ENCODE data around the gene COP1.

Gene COP1

DNA sequence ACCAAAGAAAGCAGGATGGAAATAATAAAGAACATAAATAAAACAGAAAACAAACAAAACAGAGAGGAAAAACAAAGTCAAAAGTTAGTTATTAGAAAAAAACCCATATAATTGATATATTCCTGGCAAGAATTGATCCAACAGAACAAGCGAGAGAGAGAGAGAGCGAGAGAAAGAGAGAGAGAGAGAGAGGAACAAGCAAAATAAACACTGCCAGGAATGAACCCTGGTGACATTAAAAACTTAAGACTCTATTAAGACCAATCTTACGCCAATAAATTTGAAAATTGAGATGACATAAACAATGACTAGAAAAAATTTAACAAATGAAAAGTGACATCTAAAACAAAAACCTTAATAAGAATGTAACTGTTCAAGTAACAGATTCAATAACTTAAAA is 64.1 kb downstream of the COP1 start:
- H3K4me3 ChIP-seq (ENCODE audit: low read depth, low read length) = no peak overlapping the region
- no peak for DNase-seq (ENCODE audit: low read depth)
- TF ChIP-seq, protein P1, sequence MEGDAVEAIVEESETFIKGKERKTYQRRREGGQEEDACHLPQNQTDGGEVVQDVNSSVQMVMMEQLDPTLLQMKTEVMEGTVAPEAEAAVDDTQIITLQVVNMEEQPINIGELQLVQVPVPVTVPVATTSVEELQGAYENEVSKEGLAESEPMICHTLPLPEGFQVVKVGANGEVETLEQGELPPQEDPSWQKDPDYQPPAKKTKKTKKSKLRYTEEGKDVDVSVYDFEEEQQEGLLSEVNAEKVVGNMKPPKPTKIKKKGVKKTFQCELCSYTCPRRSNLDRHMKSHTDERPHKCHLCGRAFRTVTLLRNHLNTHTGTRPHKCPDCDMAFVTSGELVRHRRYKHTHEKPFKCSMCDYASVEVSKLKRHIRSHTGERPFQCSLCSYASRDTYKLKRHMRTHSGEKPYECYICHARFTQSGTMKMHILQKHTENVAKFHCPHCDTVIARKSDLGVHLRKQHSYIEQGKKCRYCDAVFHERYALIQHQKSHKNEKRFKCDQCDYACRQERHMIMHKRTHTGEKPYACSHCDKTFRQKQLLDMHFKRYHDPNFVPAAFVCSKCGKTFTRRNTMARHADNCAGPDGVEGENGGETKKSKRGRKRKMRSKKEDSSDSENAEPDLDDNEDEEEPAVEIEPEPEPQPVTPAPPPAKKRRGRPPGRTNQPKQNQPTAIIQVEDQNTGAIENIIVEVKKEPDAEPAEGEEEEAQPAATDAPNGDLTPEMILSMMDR (IDR thresholded peaks at IDR 0.05; ENCODE audit: insufficient read depth, low read depth, low read length, missing control alignments) = no peak

DNA sequence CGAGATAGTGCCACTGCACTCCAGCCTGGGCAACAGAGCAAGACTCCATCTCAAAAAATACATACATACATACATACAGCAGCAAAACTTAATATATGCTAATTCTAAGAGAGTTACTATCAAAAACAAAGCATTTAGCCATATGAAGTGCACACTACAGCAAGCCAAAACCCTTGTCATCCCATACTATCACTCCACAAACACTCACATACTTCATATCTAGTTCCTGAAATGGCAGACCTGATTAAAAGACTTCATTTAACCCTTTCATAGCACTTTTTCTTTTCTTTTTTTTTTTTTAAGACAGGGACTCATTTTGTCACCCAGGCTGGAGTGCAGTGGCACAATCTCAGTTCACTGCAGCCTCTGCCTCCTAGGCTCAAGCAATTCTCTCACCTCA is 65.6 kb downstream of the COP1 start:
- TF ChIP-seq, protein P1 (IDR thresholded peaks at IDR 0.05; ENCODE audit: insufficient read depth, low read depth, low read length, missing control alignments) = no peak
- no peak for DNase-seq (ENCODE audit: low read depth)
- no peak overlapping the region for H3K4me3 ChIP-seq (ENCODE audit: low read depth, low read length)

DNA sequence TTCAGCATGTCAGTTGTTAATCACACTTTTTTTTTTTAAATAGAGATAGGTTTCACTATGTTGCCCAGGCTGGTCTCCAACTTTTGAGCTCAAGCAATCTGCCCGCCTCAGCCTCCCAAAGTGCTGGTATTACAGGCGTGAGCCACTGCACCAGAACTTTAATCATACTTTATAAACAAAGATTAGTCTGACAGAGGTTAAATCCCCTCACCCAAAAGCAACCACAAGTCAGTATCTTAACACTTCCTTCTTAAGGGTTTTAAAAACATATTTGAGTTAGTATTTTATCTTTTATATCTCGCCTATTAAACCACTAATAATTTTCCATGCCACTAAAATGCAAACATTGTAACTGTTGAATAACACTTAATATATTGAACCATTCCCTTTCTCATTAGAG is 70.2 kb downstream of the COP1 start:
- no peak for DNase-seq (ENCODE audit: low read depth)
- no peak overlapping the region for H3K4me3 ChIP-seq (ENCODE audit: low read depth, low read length)
- TF ChIP-seq, protein P1 (IDR thresholded peaks at IDR 0.05; ENCODE audit: insufficient read depth, low read depth, low read length, missing control alignments) = no peak

DNA sequence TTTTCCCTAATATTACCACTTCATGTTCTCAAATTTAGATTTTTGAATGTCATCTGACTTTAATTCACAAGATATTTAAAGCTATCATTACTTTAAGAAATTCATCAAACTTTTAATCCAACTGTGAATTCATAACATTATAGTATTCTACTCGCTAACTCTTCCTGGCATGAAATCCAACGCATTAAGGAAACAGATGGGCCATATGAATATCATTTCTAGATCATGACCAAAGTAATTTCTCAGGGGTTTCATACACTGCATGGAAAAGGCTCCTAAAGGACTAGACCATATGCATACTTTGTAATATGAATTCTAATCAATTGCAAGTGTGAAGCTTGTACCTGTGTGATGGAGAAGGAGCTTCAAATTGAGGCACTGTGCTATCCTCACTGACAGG is 72.4 kb downstream of the COP1 start:
- H3K4me3 ChIP-seq (ENCODE audit: low read depth, low read length) = no peak overlapping the region
- no peak for DNase-seq (ENCODE audit: low read depth)
- TF ChIP-seq, protein P1 (IDR thresholded peaks at IDR 0.05; ENCODE audit: insufficient read depth, low read depth, low read length, missing control alignments) = no peak

DNA sequence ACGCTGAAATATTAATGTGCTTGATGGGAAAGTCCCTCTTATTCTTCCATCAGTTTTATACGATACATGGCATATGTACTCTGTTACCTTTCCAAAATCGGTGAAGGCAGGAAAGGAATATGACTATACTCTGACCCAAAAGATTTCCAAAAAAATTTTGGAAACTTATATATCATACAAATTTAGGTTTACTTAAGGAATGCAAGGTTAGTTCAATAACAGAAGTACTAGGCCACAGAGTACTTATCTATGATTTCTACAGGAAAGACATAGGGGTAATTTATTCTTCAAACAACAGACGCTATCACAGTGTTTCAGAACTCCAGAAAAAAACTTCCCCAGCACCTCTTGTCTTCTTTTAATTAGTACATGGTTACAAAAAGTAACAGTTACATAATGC is 84.8 kb downstream of the COP1 start:
- TF ChIP-seq, protein P1 (IDR thresholded peaks at IDR 0.05; ENCODE audit: insufficient read depth, low read depth, low read length, missing control alignments) = no peak
- DNase-seq (ENCODE audit: low read depth) = no peak

DNA sequence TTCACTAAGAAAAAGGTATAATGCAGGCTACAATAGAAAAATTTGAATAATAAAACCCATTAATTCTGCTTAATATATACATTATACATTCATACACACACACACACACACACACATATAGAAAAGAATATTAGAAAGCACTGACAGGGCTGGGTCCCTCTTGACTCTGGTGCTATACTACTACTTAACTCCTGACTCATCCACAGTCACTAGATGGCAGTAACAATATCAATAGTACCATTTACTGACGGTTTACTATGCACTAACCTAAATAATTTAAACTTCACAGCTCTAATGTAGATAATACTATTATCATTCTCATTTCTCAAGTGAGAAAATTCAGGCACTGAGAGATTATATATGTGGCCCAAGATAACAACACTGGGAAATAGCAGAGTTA is 87.5 kb downstream of the COP1 start:
- TF ChIP-seq, protein P1 (IDR thresholded peaks at IDR 0.05; ENCODE audit: insufficient read depth, low read depth, low read length, missing control alignments) = peak; percentile 12
- DNase-seq (ENCODE audit: low read depth) = peak; percentile 24
- no peak overlapping the region for H3K4me3 ChIP-seq (ENCODE audit: low read depth, low read length)

More for the DNA sequence above, 84.8 kb downstream of the COP1 start:
- no peak overlapping the region for H3K4me3 ChIP-seq (ENCODE audit: low read depth, low read length)

DNA sequence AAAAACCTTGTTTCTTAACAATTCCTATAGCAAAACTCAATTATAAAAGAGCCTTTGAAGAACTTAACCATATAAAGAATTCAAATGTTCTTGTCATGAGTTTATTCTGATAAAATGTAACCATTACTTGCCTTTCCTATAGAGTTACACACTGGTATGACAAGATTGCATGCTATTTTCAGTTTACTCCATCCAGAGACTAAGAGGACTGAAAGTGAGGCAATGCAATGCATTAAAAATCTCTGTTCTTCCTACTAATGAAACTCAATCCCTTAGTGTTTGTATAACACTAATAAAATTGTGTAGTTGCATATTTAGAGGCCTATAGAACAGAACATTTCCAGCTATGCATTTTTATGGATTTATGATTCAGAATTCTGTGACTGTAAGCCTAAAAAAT is 88.1 kb downstream of the COP1 start:
- DNase-seq (ENCODE audit: low read depth) = no peak
- H3K4me3 ChIP-seq (ENCODE audit: low read depth, low read length) = no peak overlapping the region
- TF ChIP-seq, protein P1 (IDR thresholded peaks at IDR 0.05; ENCODE audit: insufficient read depth, low read depth, low read length, missing control alignments) = no peak
